Ovary (tissue), 9 donors: Measurements from ENCODE around the gene KHDRBS2. TPM values are rescaled to one million over a fixed set of nuclear protein-coding genes. Genes with fewer than 3 reads are reported as not detected.

ENCODE experiments used
- DNase-seq, 5 donors: peaks; one replicate each; pipeline ENCODE4 v3.0.0-alpha.2; 2019 to 2020
- H3K27ac ChIP-seq, 2 donors: fragments of 200-600 bp; one replicate each; pipeline versions ENCODE4 v1.5.1 to v1.8.0; 2019 to 2022
- H3K27me3 ChIP-seq: fragments of 200-600 bp; one replicate; pipeline ENCODE4 v1.8.0; 2022
- H3K36me3 ChIP-seq: fragments of 200-600 bp; sonication (generic); one replicate; pipeline ENCODE4 v1.5.1; 2019
- H3K4me1 ChIP-seq: one replicate; pipeline ENCODE4 v1.8.1; 2013; ENCODE audit warnings: mild to moderate bottlenecking, moderate library complexity; ENCODE audit not compliant: insufficient read depth
- H3K4me3 ChIP-seq: fragments of 200-600 bp; sonication (generic); one replicate; pipeline ENCODE4 v1.5.1; 2017
- H3K9me3 ChIP-seq, 2 donors: fragments of 200-600 bp in 1 of 2; sonication (generic) in 1 of 2; one replicate each; pipeline versions ENCODE4 v1.5.1 to v1.8.1; 2013 to 2019; ENCODE audit warnings: mild to moderate bottlenecking in 1 of 2, moderate library complexity in 1 of 2
- EP300 ChIP-seq: sonication (generic); formaldehyde crosslinking; IDR thresholded peaks from one replicate; pipeline ENCODE4 v1.6.1; 2017; ENCODE audit warnings: antibody characterized with exemption
- POLR2A ChIP-seq: fragments of 450-650 bp; IDR thresholded peaks from one replicate; pipeline ENCODE4 v1.6.1; 2017; ENCODE audit warnings: antibody characterized with exemption, mild to moderate bottlenecking, moderate library complexity
- WGBS, 3 donors: extraction: QIAGEN DNeasy Blood & Tissue Kit in 1 of 3; methylation state at CpG; one replicate each; pipeline versions ENCODE4 v1.1.5 to v1.1.7; 2013 to 2017; 5-methylcytosine and 5-hydroxymethylcytosine counted together
- intact Hi-C, 4 donors: fragments of 100-400 bp; cut with DNase I; formaldehyde crosslinking; loops; one replicate each; pipeline versions ENCODE4 v1.11.0 to v1.15.1; 2022 to 2023
- polyA plus RNA-seq, 2 donors: library from polyadenylated mRNA; stranded (reverse); fragments of 200-250 nt in 1 of 2; fragments of 350-450 nt in 1 of 2; fragmentation: Illumina TruSeq in 1 of 2; extraction: RNeasy Lipid Tissue Mini Kit (QIAGEN cat#74804) in 1 of 2; gene quantifications; one replicate each; pipeline ENCODE4 v1.2.3, GENCODE V29; 2013 to 2014
- total RNA-seq, 7 donors: library from RNA; depleted of rRNA in 2 of 7; stranded (reverse); fragments of >200 nt in 2 of 7; fragmentation: NEBNext Ultra II Directional in 3 of 7; extraction: Animal tissue kit (Norgen Biotek cat#: 25700) in 3 of 7; gene quantifications; one replicate each; pipeline versions ENCODE4 v1.1.0 to v1.2.4, GENCODE V29; 2016 to 2023
- TF ChIP-seq, protein P1 (sequence below), 3 donors: fragments of 450-650 bp in 2 of 3; fragments of 200-600 bp in 1 of 3; IDR thresholded peaks; one replicate each; pipeline versions ENCODE4 v1.5.1 to v1.8.0; 2016 to 2022; ENCODE audit warnings: antibody characterized with exemption in 3 of 3, mild to moderate bottlenecking in 1 of 3
- donor health status: DM: no; HTN: no; CAD: no; lungs with moderate emphysema.
- donor health status: DM: no; HTN: no; CAD: no.
- donor health status: Bipolar disorder and iron deficiency.
- donor health status: DM: yes; HTN: yes; CAD: no.
- donor health status: DM: no; HTN: no; CAD: no.
- donor health status: DM: yes; HTN: yes; CAD: no.

KHDRBS2 gene
- total and polyA plus RNA-seq, 9 donors: 0.07 to 2.2 (median 0.23) TPM; not detected in 3

DNA sequence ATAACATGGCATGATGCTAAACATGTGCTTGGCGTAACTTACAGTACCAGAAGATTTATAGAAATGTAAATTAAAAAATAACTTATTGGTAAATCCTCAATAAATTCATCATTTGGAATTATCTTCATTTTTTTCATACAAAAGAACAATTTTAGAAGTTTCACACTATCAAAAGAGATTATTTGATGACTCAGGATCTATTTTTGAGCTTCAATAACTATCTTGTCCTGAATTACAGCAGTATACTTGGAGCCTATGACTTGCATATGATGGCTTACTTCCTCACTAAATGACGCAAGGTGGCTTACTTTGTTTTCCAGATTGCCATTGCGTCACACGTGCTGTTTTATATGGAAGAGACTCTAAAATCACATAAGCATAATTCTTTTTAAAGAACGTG, 49.2 kb downstream of the KHDRBS2 start:
- TF ChIP-seq EP300 (no peak), POLR2A (no peak)
- TF ChIP-seq, protein P1, sequence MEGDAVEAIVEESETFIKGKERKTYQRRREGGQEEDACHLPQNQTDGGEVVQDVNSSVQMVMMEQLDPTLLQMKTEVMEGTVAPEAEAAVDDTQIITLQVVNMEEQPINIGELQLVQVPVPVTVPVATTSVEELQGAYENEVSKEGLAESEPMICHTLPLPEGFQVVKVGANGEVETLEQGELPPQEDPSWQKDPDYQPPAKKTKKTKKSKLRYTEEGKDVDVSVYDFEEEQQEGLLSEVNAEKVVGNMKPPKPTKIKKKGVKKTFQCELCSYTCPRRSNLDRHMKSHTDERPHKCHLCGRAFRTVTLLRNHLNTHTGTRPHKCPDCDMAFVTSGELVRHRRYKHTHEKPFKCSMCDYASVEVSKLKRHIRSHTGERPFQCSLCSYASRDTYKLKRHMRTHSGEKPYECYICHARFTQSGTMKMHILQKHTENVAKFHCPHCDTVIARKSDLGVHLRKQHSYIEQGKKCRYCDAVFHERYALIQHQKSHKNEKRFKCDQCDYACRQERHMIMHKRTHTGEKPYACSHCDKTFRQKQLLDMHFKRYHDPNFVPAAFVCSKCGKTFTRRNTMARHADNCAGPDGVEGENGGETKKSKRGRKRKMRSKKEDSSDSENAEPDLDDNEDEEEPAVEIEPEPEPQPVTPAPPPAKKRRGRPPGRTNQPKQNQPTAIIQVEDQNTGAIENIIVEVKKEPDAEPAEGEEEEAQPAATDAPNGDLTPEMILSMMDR (IDR thresholded peaks at IDR 0.05): no peak
- 85 to 89% (median 89%) methylated on average over 5 of the region's 5 CpGs for WGBS, 3 donors

DNA sequence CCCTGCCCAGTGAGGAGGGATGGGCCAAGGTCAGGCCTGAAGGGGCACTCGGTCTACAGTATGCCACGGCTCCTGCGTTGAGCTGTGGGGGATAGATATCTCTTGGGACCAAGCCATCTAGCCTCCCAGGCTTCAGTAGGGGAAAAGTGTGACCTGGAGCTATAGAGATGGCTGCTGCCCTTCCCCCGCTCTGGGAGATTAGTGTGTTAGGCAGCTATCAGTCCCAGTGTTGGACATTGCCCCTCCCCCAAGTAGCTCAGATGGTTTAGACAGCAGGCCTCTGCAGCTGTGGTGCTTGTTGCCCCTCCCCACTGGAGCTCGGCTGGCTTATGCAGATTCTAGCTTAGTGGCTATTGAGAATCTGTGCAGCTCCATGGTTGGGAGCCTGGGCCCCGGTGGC, 56.8 kb downstream of the KHDRBS2 start:
- WGBS, 3 donors: 74 to 77% (median 74%) methylated on average over 6 of the region's 6 CpGs
- no peaks in the 10 kb centered on the region for H3K36me3 ChIP-seq
- intact Hi-C loops: loop anchor here in 1 of 4 donors (10.0 kb wide), 1 partner anchor 616 kb away; no protein-coding TSS in a partner anchor
- DNase-seq: no peak
- no peaks in the 10 kb centered on the region for H3K27me3 ChIP-seq
- TF ChIP-seq, protein P1 (IDR thresholded peaks at IDR 0.05): no peak
- TF ChIP-seq EP300 (no peak), POLR2A (no peak)
- no peaks in the 10 kb centered on the region for H3K4me1 ChIP-seq
- no peaks in the 10 kb centered on the region for H3K9me3 ChIP-seq
- no peak overlapping the region for H3K27ac ChIP-seq
- H3K4me3 ChIP-seq: no peak overlapping the region

More for the DNA sequence above, 49.2 kb downstream of the KHDRBS2 start:
- Histone ChIP-seq H3K4me1 (no peaks in the 10 kb centered on the region), H3K4me3 (no peak overlapping the region), H3K36me3 (no peaks in the 10 kb centered on the region), H3K27ac (no peak overlapping the region), H3K9me3 (no peaks in the 10 kb centered on the region), H3K27me3 (no peaks in the 10 kb centered on the region)
- no peak for DNase-seq
- intact Hi-C loops: no loop called here

DNA sequence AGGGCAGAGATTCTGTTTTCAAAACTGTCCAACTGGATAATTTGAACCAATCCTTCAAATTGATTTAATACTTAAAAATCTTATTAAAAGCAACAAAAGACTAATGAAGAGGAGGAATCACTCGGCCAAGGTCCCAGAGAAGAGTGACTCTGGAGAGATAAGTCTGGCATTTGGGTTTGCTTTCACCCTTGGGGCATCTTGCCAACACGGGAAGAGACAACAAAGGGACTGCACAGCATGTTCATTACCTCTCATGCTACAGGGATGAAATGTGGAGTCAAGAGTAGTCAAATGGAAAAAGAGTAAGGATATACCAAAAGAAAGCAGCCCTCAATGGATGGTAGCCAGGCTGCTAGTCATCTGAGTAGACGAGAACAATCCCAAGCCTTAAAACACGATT, 68.2 kb downstream of the KHDRBS2 start:
- TF ChIP-seq EP300 (no peak), POLR2A (no peak)
- TF ChIP-seq, protein P1 (IDR thresholded peaks at IDR 0.05): no peak
- Histone ChIP-seq H3K4me3 (no peak overlapping the region), H3K27me3 (peaks cover 4% of the 10 kb centered on the region), H3K9me3 (no peaks in the 10 kb centered on the region), H3K4me1 (no peaks in the 10 kb centered on the region), H3K36me3 (no peaks in the 10 kb centered on the region), H3K27ac (no peak overlapping the region)
- 61 to 70% (median 66%) methylated on average over 4 of the region's 4 CpGs for WGBS, 3 donors
- intact Hi-C loops: no loop called here
- DNase-seq: no peak

DNA sequence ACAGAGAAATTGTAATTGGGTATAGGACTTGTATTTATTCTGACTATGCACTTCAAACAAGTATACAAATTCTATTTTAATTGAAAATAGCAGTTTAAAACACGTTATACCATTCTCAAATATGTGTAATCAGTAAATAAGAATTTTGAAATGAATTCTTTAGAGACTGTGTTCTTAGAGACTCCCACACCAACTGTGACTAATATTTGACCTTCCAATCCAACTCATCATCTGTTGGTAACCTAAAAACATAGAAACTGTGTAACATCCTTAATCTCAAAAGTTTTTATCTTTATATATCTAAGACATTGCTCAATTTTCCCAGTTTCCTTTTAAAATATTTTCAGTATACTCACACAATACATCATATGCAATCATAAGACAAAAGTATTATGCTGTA, 83.9 kb downstream of the KHDRBS2 start:
- no peaks in the 10 kb centered on the region for H3K36me3 ChIP-seq
- no peak overlapping the region for H3K27ac ChIP-seq
- no peaks in the 10 kb centered on the region for H3K9me3 ChIP-seq
- no peaks in the 10 kb centered on the region for H3K4me1 ChIP-seq
- intact Hi-C loops: no loop called here
- H3K27me3 ChIP-seq: no peaks in the 10 kb centered on the region
- DNase-seq: no peak
- WGBS, 3 donors: 10 to 24% (median 12%) methylated on average over 1 of the region's 1 CpG
- no peak overlapping the region for H3K4me3 ChIP-seq
- TF ChIP-seq, protein P1 (IDR thresholded peaks at IDR 0.05): no peak
- TF ChIP-seq EP300 (no peak), POLR2A (no peak)
